ENCODE results near the gene TYRO3.

TYRO3 gene

GRCh38 chr15:41627203-41627602, 68.2 kb downstream of the TYRO3 start:
- no peaks in the 10 kb centered on the region for H3K27me3 ChIP-seq (ENCODE audit: insufficient read depth, low read length)
- no peak overlapping the region for H3K23ac ChIP-seq (ENCODE audit: low read length)
- H2AK5ac ChIP-seq (ENCODE audit: low read length): no peak overlapping the region
- H2BK5ac ChIP-seq (ENCODE audit: low read depth, low read length, poor library complexity): no peak overlapping the region
- WGBS (ENCODE audit: extremely low coverage, insufficient coverage, insufficient read length): no CpG with 5 or more reads among the region's 1 CpG
- H2AFZ ChIP-seq (ENCODE audit: insufficient read depth, low read length, poor library complexity): no peak overlapping the region
- H3K36me3 ChIP-seq (ENCODE audit: control insufficient read depth in 1 of 2, insufficient read depth in 2 of 2, low read length in 2 of 2): no peaks in the 10 kb centered on the region
- H4K8ac ChIP-seq (ENCODE audit: low read depth, low read length): no peak overlapping the region
- no peak overlapping the region for H3K14ac ChIP-seq (ENCODE audit: low read length)
- no peaks in the 10 kb centered on the region for H3K9me3 ChIP-seq (ENCODE audit: insufficient read depth, low read depth, low read length)
- no peaks in the 10 kb centered on the region for H3K79me1 ChIP-seq (ENCODE audit: low read length)
- no peak overlapping the region for H3K4me2 ChIP-seq (ENCODE audit: low read length)
- no peak overlapping the region for H3K4me3 ChIP-seq (ENCODE audit: low read depth, low read length)
- no peak for DNase-seq
- H4K12ac ChIP-seq (ENCODE audit: low read depth, low read length): no peak overlapping the region
- no peak overlapping the region for H3K4ac ChIP-seq (ENCODE audit: low read depth, low read length)
- no peak overlapping the region for H2BK12ac ChIP-seq (ENCODE audit: low read length)
- H3K27ac ChIP-seq (ENCODE audit: low read depth, low read length): no peak overlapping the region
- H3K79me2 ChIP-seq (ENCODE audit: control insufficient read depth, insufficient read depth, low read length, poor library complexity): no peaks in the 10 kb centered on the region
- H2BK120ac ChIP-seq (ENCODE audit: insufficient read depth, low read length, poor library complexity): no peak overlapping the region
- H3K18ac ChIP-seq (ENCODE audit: low read length): no peak overlapping the region
- H3K4me1 ChIP-seq (ENCODE audit: control insufficient read depth in 1 of 2, insufficient read depth in 2 of 2, low read length in 2 of 2): no peaks in the 10 kb centered on the region
- no peak overlapping the region for H3K9ac ChIP-seq (ENCODE audit: low read length)
- no peak overlapping the region for H4K91ac ChIP-seq (ENCODE audit: low read depth, low read length)

GRCh38 chr15:41629463-41629862, 70.5 kb downstream of the TYRO3 start:
- Histone ChIP-seq H3K36me3 (ENCODE audit: control insufficient read depth in 1 of 2, insufficient read depth in 2 of 2, low read length in 2 of 2) (no peaks in the 10 kb centered on the region), H3K4me1 (ENCODE audit: control insufficient read depth in 1 of 2, insufficient read depth in 2 of 2, low read length in 2 of 2) (no peaks in the 10 kb centered on the region), H3K79me2 (ENCODE audit: control insufficient read depth, insufficient read depth, low read length, poor library complexity) (no peaks in the 10 kb centered on the region), H3K4me3 (ENCODE audit: low read depth, low read length) (no peak overlapping the region), H3K79me1 (ENCODE audit: low read length) (no peaks in the 10 kb centered on the region), H3K23ac (ENCODE audit: low read length) (no peak overlapping the region), H4K12ac (ENCODE audit: low read depth, low read length) (no peak overlapping the region), H3K18ac (ENCODE audit: low read length) (no peak overlapping the region), H3K27ac (ENCODE audit: low read depth, low read length) (no peak overlapping the region), H2AK5ac (ENCODE audit: low read length) (no peak overlapping the region), H2AFZ (ENCODE audit: insufficient read depth, low read length, poor library complexity) (no peak overlapping the region), H2BK120ac (ENCODE audit: insufficient read depth, low read length, poor library complexity) (no peak overlapping the region), H4K8ac (ENCODE audit: low read depth, low read length) (no peak overlapping the region), H2BK12ac (ENCODE audit: low read length) (no peak overlapping the region), H3K9ac (ENCODE audit: low read length) (no peak overlapping the region), H4K91ac (ENCODE audit: low read depth, low read length) (no peak overlapping the region), H2BK5ac (ENCODE audit: low read depth, low read length, poor library complexity) (no peak overlapping the region), H3K14ac (ENCODE audit: low read length) (no peak overlapping the region), H3K9me3 (ENCODE audit: insufficient read depth, low read depth, low read length) (no peaks in the 10 kb centered on the region), H3K4ac (ENCODE audit: low read depth, low read length) (no peak overlapping the region), H3K4me2 (ENCODE audit: low read length) (no peak overlapping the region), H3K27me3 (ENCODE audit: insufficient read depth, low read length) (no peaks in the 10 kb centered on the region)
- no CpG with 5 or more reads among the region's 4 CpGs for WGBS (ENCODE audit: extremely low coverage, insufficient coverage, insufficient read length)
- no peak for DNase-seq

- no peak overlapping the region for H3K4ac ChIP-seq (ENCODE audit: low read depth, low read length)
- no peak overlapping the region for H4K91ac ChIP-seq (ENCODE audit: low read depth, low read length)
- H3K9ac ChIP-seq (ENCODE audit: low read length): no peak overlapping the region
- no peaks in the 10 kb centered on the region for H3K79me2 ChIP-seq (ENCODE audit: control insufficient read depth, insufficient read depth, low read length, poor library complexity)
- H3K27ac ChIP-seq (ENCODE audit: low read depth, low read length): no peak overlapping the region
- no peak overlapping the region for H4K12ac ChIP-seq (ENCODE audit: low read depth, low read length)
- no peak overlapping the region for H3K14ac ChIP-seq (ENCODE audit: low read length)
- H4K8ac ChIP-seq (ENCODE audit: low read depth, low read length): no peak overlapping the region
- H2BK12ac ChIP-seq (ENCODE audit: low read length): no peak overlapping the region
- no peaks in the 10 kb centered on the region for H3K4me1 ChIP-seq (ENCODE audit: control insufficient read depth in 1 of 2, insufficient read depth in 2 of 2, low read length in 2 of 2)
- H2AFZ ChIP-seq (ENCODE audit: insufficient read depth, low read length, poor library complexity): no peak overlapping the region
- H3K4me3 ChIP-seq (ENCODE audit: low read depth, low read length): no peak overlapping the region
- no peak overlapping the region for H2BK120ac ChIP-seq (ENCODE audit: insufficient read depth, low read length, poor library complexity)
- WGBS (ENCODE audit: extremely low coverage, insufficient coverage, insufficient read length): no CpG with 5 or more reads among the region's 5 CpGs
- H2AK5ac ChIP-seq (ENCODE audit: low read length): no peak overlapping the region
- H3K9me3 ChIP-seq (ENCODE audit: insufficient read depth, low read depth, low read length): no peaks in the 10 kb centered on the region
- DNase-seq: no peak
- H2BK5ac ChIP-seq (ENCODE audit: low read depth, low read length, poor library complexity): no peak overlapping the region
- no peak overlapping the region for H3K23ac ChIP-seq (ENCODE audit: low read length)
- no peak overlapping the region for H3K4me2 ChIP-seq (ENCODE audit: low read length)
- no peaks in the 10 kb centered on the region for H3K79me1 ChIP-seq (ENCODE audit: low read length)
- no peak overlapping the region for H3K18ac ChIP-seq (ENCODE audit: low read length)
- H3K27me3 ChIP-seq (ENCODE audit: insufficient read depth, low read length): no peaks in the 10 kb centered on the region
- H3K36me3 ChIP-seq (ENCODE audit: control insufficient read depth in 1 of 2, insufficient read depth in 2 of 2, low read length in 2 of 2): no peaks in the 10 kb centered on the region
Observed at GRCh38 chr15:41629883-41630282, 70.9 kb downstream of the TYRO3 start.

- H2AK5ac ChIP-seq (ENCODE audit: low read length): no peak overlapping the region
- no peak overlapping the region for H3K4ac ChIP-seq (ENCODE audit: low read depth, low read length)
- H3K27ac ChIP-seq (ENCODE audit: low read depth, low read length): no peak overlapping the region
- no peak overlapping the region for H2BK120ac ChIP-seq (ENCODE audit: insufficient read depth, low read length, poor library complexity)
- WGBS (ENCODE audit: extremely low coverage, insufficient coverage, insufficient read length): no CpG with 5 or more reads among the region's 3 CpGs
- H2AFZ ChIP-seq (ENCODE audit: insufficient read depth, low read length, poor library complexity): no peak overlapping the region
- no peak overlapping the region for H3K4me2 ChIP-seq (ENCODE audit: low read length)
- H3K27me3 ChIP-seq (ENCODE audit: insufficient read depth, low read length): no peaks in the 10 kb centered on the region
- no peaks in the 10 kb centered on the region for H3K36me3 ChIP-seq (ENCODE audit: control insufficient read depth in 1 of 2, insufficient read depth in 2 of 2, low read length in 2 of 2)
- H3K79me1 ChIP-seq (ENCODE audit: low read length): no peaks in the 10 kb centered on the region
- H3K14ac ChIP-seq (ENCODE audit: low read length): no peak overlapping the region
- H4K12ac ChIP-seq (ENCODE audit: low read depth, low read length): no peak overlapping the region
- H3K9ac ChIP-seq (ENCODE audit: low read length): no peak overlapping the region
- no peak overlapping the region for H2BK12ac ChIP-seq (ENCODE audit: low read length)
- no peak overlapping the region for H4K8ac ChIP-seq (ENCODE audit: low read depth, low read length)
- H3K23ac ChIP-seq (ENCODE audit: low read length): no peak overlapping the region
- H3K18ac ChIP-seq (ENCODE audit: low read length): no peak overlapping the region
- no peaks in the 10 kb centered on the region for H3K4me1 ChIP-seq (ENCODE audit: control insufficient read depth in 1 of 2, insufficient read depth in 2 of 2, low read length in 2 of 2)
- no peaks in the 10 kb centered on the region for H3K79me2 ChIP-seq (ENCODE audit: control insufficient read depth, insufficient read depth, low read length, poor library complexity)
- H2BK5ac ChIP-seq (ENCODE audit: low read depth, low read length, poor library complexity): no peak overlapping the region
- no peak overlapping the region for H4K91ac ChIP-seq (ENCODE audit: low read depth, low read length)
- H3K9me3 ChIP-seq (ENCODE audit: insufficient read depth, low read depth, low read length): no peaks in the 10 kb centered on the region
- no peak overlapping the region for H3K4me3 ChIP-seq (ENCODE audit: low read depth, low read length)
- DNase-seq: no peak
Observed at GRCh38 chr15:41630616-41631217, 71.7 kb downstream of the TYRO3 start.
